Osteocyte (in vitro differentiated cells): ENCODE measurements around the gene ARSA. TPM values are rescaled to one million over a fixed set of nuclear protein-coding genes. Genes with fewer than 3 reads are reported as not detected.

Source experiments
- DNase-seq: peaks from one replicate; pipeline ENCODE4 v3.0.0; 2021; ENCODE audit warnings: mixed read lengths; ENCODE audit not compliant: unreplicated experiment; ENCODE audit errors: extremely low spot score
- H3K27ac Mint-ChIP-seq: one replicate; pipeline ENCODE4 v1.8.0; 2021; ENCODE audit warnings: mild to moderate bottlenecking, mixed read lengths; ENCODE audit not compliant: unreplicated experiment
- H3K27me3 Mint-ChIP-seq: one replicate; pipeline ENCODE4 v1.8.0; 2021; ENCODE audit warnings: mixed read lengths; ENCODE audit not compliant: unreplicated experiment
- H3K36me3 Mint-ChIP-seq: one replicate; pipeline ENCODE4 v1.8.0; 2021; ENCODE audit warnings: mixed read lengths; ENCODE audit not compliant: unreplicated experiment
- H3K4me1 Mint-ChIP-seq: one replicate; pipeline ENCODE4 v1.8.0; 2021; ENCODE audit warnings: mixed read lengths; ENCODE audit not compliant: unreplicated experiment
- H3K4me3 Mint-ChIP-seq: one replicate; pipeline ENCODE4 v1.8.0; 2021; ENCODE audit warnings: mild to moderate bottlenecking, moderate library complexity, mixed read lengths; ENCODE audit not compliant: unreplicated experiment
- H3K9me3 Mint-ChIP-seq: one replicate; pipeline ENCODE4 v1.8.0; 2021; ENCODE audit warnings: mixed read lengths; ENCODE audit not compliant: unreplicated experiment
- total RNA-seq: library from RNA; stranded (reverse); gene quantifications from 2 replicates; pipeline ENCODE4 v1.2.1, GENCODE V29; 2021
- TF ChIP-seq, protein P1 (sequence below): fragments of 200-600 bp; sonication (generic); IDR thresholded peaks from 2 replicates; pipeline ENCODE4 v1.5.0; 2021; ENCODE audit warnings: antibody characterized with exemption, mild to moderate bottlenecking, moderate library complexity

ARSA gene
- total RNA-seq, 1 donor from 2014 or later = 43.5 TPM

DNA sequence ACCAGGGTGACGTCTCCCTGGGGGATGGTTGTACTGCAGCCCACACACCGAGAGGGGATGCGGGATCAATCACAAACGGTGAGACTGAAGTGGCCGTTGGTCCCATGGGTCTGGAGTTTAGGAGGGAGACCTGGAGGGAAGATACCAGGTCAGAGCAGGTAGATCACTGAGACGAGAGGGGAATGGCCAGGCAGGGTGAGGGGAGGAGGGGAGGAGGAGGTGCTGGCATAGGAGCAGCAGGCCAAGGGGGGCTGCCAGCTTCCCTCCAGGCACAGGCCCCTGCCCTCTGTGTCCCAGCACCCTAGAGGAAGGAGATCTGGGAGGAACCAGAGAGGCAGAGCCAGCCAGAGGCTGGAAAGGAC is 20.3 kb downstream of the ARSA start:
- Mint-ChIP-seq H3K4me3 (no peak overlapping the region), H3K9me3 (no peaks in the 10 kb centered on the region), H3K36me3 (no peaks in the 10 kb centered on the region), H3K27me3 (no peaks in the 10 kb centered on the region), H3K4me1 (no peaks in the 10 kb centered on the region), H3K27ac (no peak overlapping the region)
- DNase-seq = no peak
- TF ChIP-seq, protein P1, sequence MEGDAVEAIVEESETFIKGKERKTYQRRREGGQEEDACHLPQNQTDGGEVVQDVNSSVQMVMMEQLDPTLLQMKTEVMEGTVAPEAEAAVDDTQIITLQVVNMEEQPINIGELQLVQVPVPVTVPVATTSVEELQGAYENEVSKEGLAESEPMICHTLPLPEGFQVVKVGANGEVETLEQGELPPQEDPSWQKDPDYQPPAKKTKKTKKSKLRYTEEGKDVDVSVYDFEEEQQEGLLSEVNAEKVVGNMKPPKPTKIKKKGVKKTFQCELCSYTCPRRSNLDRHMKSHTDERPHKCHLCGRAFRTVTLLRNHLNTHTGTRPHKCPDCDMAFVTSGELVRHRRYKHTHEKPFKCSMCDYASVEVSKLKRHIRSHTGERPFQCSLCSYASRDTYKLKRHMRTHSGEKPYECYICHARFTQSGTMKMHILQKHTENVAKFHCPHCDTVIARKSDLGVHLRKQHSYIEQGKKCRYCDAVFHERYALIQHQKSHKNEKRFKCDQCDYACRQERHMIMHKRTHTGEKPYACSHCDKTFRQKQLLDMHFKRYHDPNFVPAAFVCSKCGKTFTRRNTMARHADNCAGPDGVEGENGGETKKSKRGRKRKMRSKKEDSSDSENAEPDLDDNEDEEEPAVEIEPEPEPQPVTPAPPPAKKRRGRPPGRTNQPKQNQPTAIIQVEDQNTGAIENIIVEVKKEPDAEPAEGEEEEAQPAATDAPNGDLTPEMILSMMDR = no peak

DNA sequence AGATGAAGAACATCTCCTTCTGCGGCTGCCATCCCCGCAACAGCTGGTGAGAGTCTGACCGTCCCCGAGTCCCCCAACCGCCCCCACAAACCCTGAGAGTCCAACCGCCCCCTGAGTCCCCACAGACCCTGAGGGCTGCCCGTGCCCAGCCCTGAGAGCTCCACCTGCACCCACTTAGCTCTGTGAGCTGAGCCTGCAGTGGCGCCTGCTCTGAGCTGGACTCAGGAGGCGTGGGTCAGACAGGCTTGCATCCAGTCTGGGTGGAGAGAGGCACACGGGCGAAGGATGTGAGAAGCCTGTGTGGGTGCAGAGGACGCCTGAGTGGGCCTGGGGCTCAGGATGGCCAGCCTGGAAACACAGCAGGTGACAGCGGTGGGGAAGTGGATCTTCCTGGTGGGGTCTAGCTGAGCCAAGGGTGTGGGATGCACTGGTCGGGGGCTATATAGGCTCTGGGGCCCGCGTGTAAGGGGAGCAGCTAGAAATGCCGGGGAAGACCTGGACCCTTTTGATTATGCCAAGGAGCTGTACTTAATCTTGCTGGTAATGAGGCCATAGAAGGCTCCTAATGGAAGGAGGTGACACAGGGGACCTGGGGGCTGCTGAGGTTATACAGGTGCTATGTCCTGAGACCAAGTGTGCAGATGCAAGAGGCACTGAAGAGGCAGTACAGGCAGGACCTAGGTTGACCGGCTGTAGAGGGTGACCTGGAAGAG is 20.9 kb downstream of the ARSA start:
- Mint-ChIP-seq H3K27me3 (peaks cover 3% of the 10 kb centered on the region), H3K4me1 (peaks cover 1% of the 10 kb centered on the region), H3K9me3 (no peaks in the 10 kb centered on the region), H3K27ac (no peak overlapping the region), H3K36me3 (no peaks in the 10 kb centered on the region), H3K4me3 (no peak overlapping the region)
- TF ChIP-seq, protein P1 = no peak
- no peak for DNase-seq

DNA sequence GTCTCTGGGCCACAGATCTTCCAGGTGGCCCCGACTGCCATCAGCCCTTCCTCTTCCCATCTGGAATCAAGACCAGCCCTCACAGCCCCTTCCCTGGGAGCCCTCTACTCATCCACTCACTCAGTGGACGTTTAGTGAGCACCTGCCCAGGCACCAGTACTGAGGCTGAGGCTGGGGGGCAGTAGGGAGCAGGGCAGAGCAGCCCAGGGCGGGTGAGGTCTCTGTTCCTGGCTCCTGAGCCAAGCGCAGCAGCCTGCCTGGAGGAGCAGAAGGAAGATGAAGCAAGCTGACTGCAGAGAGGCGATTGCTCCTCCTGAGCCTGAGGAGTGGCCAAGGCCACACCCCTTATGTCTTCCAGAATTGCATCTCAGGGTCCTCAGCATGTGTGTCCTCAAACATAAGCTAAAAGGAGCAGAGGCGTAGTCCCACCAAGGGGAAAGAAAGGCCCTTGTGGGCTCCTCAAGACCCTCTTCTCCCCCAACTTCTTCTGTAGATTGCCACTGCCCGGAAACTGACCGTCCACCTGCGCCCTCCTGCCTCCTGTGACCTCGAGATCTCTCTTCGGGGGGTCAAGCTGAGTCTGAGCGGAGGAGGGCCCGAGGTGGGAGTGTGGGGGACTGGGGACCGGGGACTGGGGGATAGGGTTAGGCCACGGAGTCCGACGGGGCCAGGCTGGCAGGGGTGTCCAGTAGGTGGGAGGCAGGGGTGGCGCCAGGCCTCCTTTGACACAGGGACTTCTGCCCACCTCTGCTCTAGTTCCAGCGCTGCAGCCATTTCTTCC is 21.6 kb downstream of the ARSA start:
- Mint-ChIP-seq H3K27me3 (peaks cover 4% of the 10 kb centered on the region), H3K36me3 (no peaks in the 10 kb centered on the region), H3K4me3 (no peak overlapping the region), H3K4me1 (peaks cover 6% of the 10 kb centered on the region), H3K9me3 (no peaks in the 10 kb centered on the region), H3K27ac (no peak overlapping the region)
- no peak for DNase-seq
- TF ChIP-seq, protein P1 = no peak

DNA sequence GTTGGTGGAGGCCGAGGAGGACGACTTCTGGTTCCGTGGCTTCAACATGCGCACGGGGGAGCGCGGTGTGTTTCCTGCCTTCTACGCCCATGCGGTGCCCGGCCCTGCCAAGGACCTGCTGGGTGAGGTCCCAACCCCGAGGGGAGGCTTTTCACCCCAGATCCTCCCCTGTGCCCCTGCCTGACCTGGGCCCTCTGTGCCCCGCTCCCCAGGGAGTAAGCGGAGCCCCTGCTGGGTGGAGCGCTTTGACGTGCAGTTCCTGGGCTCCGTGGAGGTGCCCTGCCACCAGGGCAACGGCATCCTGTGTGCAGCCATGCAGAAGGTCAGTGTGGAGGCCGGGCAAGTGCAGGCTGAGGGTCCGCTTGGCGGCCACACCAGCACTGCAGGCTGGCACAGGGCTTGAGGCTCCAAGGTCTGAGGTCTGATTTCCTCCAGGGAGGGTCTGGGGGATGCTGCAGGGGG is 22.3 kb downstream of the ARSA start:
- DNase-seq = peak; percentile 82
- no peak overlapping the region for H3K27ac Mint-ChIP-seq
- peaks cover 6% of the 10 kb centered on the region for H3K4me1 Mint-ChIP-seq
- peaks cover 4% of the 10 kb centered on the region for H3K27me3 Mint-ChIP-seq
- H3K36me3 Mint-ChIP-seq = no peaks in the 10 kb centered on the region
- TF ChIP-seq, protein P1 = no peak
- H3K4me3 Mint-ChIP-seq = no peak overlapping the region
- no peaks in the 10 kb centered on the region for H3K9me3 Mint-ChIP-seq

DNA sequence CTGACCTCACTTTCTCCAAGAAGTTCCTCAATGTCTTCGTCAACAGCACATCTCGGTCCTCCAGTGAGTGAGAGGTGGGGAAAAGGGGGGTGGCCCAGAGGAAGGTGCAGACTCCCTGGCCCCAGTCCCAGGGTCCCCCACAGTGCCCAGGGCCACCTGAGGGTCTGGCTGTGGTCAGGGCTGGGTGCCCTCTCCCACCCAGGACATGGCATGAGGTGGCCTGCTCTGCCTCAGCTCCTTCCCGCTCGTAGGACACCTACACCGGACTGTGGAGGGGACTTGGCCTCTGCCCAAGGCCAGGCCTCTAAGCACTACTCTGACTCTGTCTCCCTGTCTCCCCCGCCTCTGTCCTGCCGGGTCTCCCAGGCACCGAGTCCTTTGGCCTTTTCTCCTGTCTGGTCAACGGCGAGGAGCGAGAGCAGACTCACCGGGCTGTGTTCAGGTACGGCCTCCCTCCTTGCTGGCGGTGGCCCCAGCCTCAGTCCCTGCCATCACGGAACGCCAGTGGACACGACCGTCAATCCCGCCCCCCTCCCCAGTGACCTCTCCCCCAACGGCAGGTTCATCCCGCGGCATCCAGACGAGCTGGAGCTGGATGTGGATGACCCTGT is 22.8 kb downstream of the ARSA start:
- peak; percentile 83 for DNase-seq
- TF ChIP-seq, protein P1 = no peak
- H3K4me1 Mint-ChIP-seq = peaks cover 7% of the 10 kb centered on the region
- H3K4me3 Mint-ChIP-seq = no peak overlapping the region
- peaks cover 4% of the 10 kb centered on the region for H3K27me3 Mint-ChIP-seq
- no peaks in the 10 kb centered on the region for H3K9me3 Mint-ChIP-seq
- H3K27ac Mint-ChIP-seq = no peak overlapping the region
- H3K36me3 Mint-ChIP-seq = no peaks in the 10 kb centered on the region
